ENCODE results near the gene SEMA6A. TPM values are rescaled to one million over a fixed set of nuclear protein-coding genes. Genes with fewer than 3 reads are reported as not detected.

The SEMA6A gene
- total and polyA plus RNA-seq, 9 of the 15 experiments (the other 6 are each of a cell fraction or from before 2014, with no cell fraction given) = 0.04 to 0.42 (median 0.18) TPM; not detected in 5

- no peak for TF ChIP-seq ZNF407 (IDR thresholded peaks at IDR 0.05; ENCODE audit: low read depth)
- TF ChIP-seq ZNF165 (CRISPR knock-in tag; IDR thresholded peaks at IDR 0.05; ENCODE audit: borderline replicate concordance) = no peak
- no peak for TF ChIP-seq ZNF398 (CRISPR knock-in tag; IDR thresholded peaks at IDR 0.05)
Measured at GRCh38 chr5:116571568-116572349, 2.9 kb downstream of the SEMA6A start (continued).

Data from K562 (cell line).